HEK293 (cell line): Measurements from ENCODE around the gene FGF19.
"Not testable (repeated sequence)": the region's sequence is repeated elsewhere in the genome, so short reads cannot be mapped to it uniquely, and the experiment has no call there.

ENCODE experiments used
- ZBTB20 ChIP-seq: fragments of 450-650 bp; formaldehyde crosslinking; IDR thresholded peaks from 2 replicates; pipeline ENCODE4 v1.5.1; 2016; ENCODE audit warnings: missing biosample characterization, missing genetic modification characterization
- ZBTB21 ChIP-seq: fragments of 450-650 bp; formaldehyde crosslinking; IDR thresholded peaks from 2 replicates; pipeline ENCODE4 v1.5.1; 2017; ENCODE audit warnings: missing biosample characterization, missing genetic modification characterization
- ZNF133 ChIP-seq: fragments of 450-650 bp; formaldehyde crosslinking; IDR thresholded peaks from 2 replicates; pipeline ENCODE4 v1.5.1; 2016; ENCODE audit warnings: missing biosample characterization, missing genetic modification characterization
- ZNF174 ChIP-seq: fragments of 450-650 bp; formaldehyde crosslinking; IDR thresholded peaks from 2 replicates; pipeline ENCODE4 v1.5.0; 2017; ENCODE audit warnings: missing biosample characterization, mild to moderate bottlenecking, missing genetic modification characterization
- ZNF223 ChIP-seq: fragments of 450-650 bp; formaldehyde crosslinking; IDR thresholded peaks from 2 replicates; pipeline ENCODE4 v1.5.1; 2016; ENCODE audit warnings: missing biosample characterization, missing genetic modification characterization
- ZNF24 ChIP-seq: fragments of 450-650 bp; formaldehyde crosslinking; IDR thresholded peaks from 2 replicates; pipeline ENCODE4 v1.5.1; 2016; ENCODE audit warnings: missing biosample characterization, missing genetic modification characterization
- ZNF549 ChIP-seq: fragments of 450-650 bp; IDR thresholded peaks from 2 replicates; pipeline ENCODE4 v1.5.1; 2018; ENCODE audit warnings: missing biosample characterization, missing genetic modification characterization, mild to moderate bottlenecking, inconsistent platforms, moderate library complexity
- TF ChIP-seq, protein P1 (sequence below): fragments of 450-650 bp; formaldehyde crosslinking; conservative IDR thresholded peaks from 2 replicates; pipeline ENCODE4 v1.5.1; 2016; ENCODE audit warnings: low read depth, missing biosample characterization, missing genetic modification characterization
- TF ChIP-seq, protein P2 (sequence below): fragments of 450-650 bp; formaldehyde crosslinking; IDR thresholded peaks from 2 replicates; pipeline ENCODE4 v1.5.1; 2016; ENCODE audit warnings: missing biosample characterization, missing genetic modification characterization
- TF ChIP-seq, protein P3 (sequence below): fragments of 450-650 bp; formaldehyde crosslinking; IDR thresholded peaks from 2 replicates; pipeline ENCODE4 v1.5.1; 2016; ENCODE audit warnings: missing biosample characterization, missing genetic modification characterization

DNA sequence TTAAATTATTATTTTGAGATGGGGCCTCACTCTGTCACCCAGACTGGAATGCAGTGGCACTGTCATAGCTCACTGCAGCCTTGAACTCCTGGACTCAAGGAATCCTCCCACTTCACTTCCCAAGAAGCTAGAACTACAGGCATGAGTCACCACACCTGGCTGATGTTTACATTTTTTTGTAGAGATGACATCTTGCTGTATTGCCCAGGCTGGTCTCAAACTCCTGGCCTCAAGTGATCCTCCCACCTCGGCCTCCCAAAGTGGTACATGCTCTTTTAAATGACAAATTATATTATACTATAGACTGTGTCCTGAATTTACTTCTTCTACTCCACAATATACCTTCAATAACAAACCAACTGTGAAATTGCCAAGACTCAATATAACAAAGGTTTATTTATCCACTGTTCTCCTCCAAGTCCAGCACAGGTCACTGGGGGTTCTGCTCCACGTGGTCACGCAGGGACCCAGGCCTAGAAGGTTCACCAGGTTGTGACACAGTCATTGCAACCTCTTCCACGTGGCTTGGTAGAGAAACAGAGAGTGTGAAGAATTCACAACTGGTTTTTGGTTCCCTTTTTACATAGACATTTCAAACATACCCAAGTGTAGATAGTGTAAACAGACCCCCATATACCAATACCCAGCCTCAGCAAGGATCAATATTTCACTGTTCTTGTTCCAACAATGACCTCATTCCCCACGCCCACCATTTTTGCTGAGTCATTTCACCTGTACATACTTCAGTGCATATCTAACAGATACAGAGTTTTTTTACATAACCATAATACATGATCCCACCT, 15.7 kb downstream of the FGF19 start:
- not testable (repeated sequence) for TF ChIP-seq ZNF223 (tag by site-specific recombination); ZNF133 (tag by site-specific recombination); ZNF24; ZBTB20; ZBTB21 (tag by site-specific recombination); ZNF174; ZNF549 (tag by site-specific recombination)
- TF ChIP-seq, protein P1, sequence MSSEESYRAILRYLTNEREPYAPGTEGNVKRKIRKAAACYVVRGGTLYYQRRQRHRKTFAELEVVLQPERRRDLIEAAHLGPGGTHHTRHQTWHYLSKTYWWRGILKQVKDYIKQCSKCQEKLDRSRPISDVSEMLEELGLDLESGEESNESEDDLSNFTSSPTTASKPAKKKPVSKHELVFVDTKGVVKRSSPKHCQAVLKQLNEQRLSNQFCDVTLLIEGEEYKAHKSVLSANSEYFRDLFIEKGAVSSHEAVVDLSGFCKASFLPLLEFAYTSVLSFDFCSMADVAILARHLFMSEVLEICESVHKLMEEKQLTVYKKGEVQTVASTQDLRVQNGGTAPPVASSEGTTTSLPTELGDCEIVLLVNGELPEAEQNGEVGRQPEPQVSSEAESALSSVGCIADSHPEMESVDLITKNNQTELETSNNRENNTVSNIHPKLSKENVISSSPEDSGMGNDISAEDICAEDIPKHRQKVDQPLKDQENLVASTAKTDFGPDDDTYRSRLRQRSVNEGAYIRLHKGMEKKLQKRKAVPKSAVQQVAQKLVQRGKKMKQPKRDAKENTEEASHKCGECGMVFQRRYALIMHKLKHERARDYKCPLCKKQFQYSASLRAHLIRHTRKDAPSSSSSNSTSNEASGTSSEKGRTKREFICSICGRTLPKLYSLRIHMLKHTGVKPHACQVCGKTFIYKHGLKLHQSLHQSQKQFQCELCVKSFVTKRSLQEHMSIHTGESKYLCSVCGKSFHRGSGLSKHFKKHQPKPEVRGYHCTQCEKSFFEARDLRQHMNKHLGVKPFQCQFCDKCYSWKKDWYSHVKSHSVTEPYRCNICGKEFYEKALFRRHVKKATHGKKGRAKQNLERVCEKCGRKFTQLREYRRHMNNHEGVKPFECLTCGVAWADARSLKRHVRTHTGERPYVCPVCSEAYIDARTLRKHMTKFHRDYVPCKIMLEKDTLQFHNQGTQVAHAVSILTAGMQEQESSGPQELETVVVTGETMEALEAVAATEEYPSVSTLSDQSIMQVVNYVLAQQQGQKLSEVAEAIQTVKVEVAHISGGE (tag by site-specific recombination): not testable (repeated sequence)
- TF ChIP-seq, protein P2, sequence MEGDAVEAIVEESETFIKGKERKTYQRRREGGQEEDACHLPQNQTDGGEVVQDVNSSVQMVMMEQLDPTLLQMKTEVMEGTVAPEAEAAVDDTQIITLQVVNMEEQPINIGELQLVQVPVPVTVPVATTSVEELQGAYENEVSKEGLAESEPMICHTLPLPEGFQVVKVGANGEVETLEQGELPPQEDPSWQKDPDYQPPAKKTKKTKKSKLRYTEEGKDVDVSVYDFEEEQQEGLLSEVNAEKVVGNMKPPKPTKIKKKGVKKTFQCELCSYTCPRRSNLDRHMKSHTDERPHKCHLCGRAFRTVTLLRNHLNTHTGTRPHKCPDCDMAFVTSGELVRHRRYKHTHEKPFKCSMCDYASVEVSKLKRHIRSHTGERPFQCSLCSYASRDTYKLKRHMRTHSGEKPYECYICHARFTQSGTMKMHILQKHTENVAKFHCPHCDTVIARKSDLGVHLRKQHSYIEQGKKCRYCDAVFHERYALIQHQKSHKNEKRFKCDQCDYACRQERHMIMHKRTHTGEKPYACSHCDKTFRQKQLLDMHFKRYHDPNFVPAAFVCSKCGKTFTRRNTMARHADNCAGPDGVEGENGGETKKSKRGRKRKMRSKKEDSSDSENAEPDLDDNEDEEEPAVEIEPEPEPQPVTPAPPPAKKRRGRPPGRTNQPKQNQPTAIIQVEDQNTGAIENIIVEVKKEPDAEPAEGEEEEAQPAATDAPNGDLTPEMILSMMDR: not testable (repeated sequence)
- TF ChIP-seq, protein P3, sequence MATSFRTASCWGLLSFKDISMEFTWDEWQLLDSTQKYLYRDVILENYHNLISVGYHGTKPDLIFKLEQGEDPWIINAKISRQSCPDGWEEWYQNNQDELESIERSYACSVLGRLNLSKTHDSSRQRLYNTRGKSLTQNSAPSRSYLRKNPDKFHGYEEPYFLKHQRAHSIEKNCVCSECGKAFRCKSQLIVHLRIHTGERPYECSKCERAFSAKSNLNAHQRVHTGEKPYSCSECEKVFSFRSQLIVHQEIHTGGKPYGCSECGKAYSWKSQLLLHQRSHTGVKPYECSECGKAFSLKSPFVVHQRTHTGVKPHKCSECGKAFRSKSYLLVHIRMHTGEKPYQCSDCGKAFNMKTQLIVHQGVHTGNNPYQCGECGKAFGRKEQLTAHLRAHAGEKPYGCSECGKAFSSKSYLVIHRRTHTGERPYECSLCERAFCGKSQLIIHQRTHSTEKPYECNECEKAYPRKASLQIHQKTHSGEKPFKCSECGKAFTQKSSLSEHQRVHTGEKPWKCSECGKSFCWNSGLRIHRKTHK: not testable (repeated sequence)
